Islet of Langerhans (tissue), 1 donor: ENCODE data around the gene S100A8.
"Not testable (repeated sequence)": the region's sequence is repeated elsewhere in the genome, so short reads cannot be mapped to it uniquely, and the experiment has no call there.

ENCODE experiments used
- FAIRE-seq: peaks from one replicate; lab custom pipeline; 2011; peaks lifted over from hg19 to GRCh38; lab: Jason Lieb, UNC

Gene S100A8

GRCh38 chr1:153360592-153361479 lies 30.0 kb downstream of the S100A8 start:
- no peak for FAIRE-seq

- no peak for FAIRE-seq
Measured at GRCh38 chr1:153360190-153360589, 30.7 kb downstream of the S100A8 start.

GRCh38 chr1:153359241-153359640 lies 31.6 kb downstream of the S100A8 start:
- no peak for FAIRE-seq

- no peak for FAIRE-seq
Measured at GRCh38 chr1:153358691-153358975, 32.2 kb downstream of the S100A8 start.

GRCh38 chr1:153357853-153358690 lies 32.8 kb downstream of the S100A8 start, which contains the start of gene S100A9:
Gene S100A9, plus strand, starts transcription at chr1:153357854. Its CDS starts 430 bp downstream, at chr1:153358284.
- no peak for FAIRE-seq

- FAIRE-seq, result no peak
Measured at GRCh38 chr1:153357076-153357852, 33.6 kb downstream of the S100A8 start.

- FAIRE-seq, result no peak
Measured at GRCh38 chr1:153356392-153357075, 34.3 kb downstream of the S100A8 start.

GRCh38 chr1:153355445-153356071 lies 35.3 kb downstream of the S100A8 start:
- no peak for FAIRE-seq

- no peak for FAIRE-seq
Measured at GRCh38 chr1:153354515-153355193, 36.2 kb downstream of the S100A8 start.

- FAIRE-seq, result no peak
Measured at GRCh38 chr1:153353226-153353947, 37.5 kb downstream of the S100A8 start.

GRCh38 chr1:153352523-153352922 lies 38.4 kb downstream of the S100A8 start:
- no peak for FAIRE-seq

- FAIRE-seq, result no peak
Measured at GRCh38 chr1:153350321-153350957, 40.4 kb downstream of the S100A8 start.

- FAIRE-seq, result no peak
Measured at GRCh38 chr1:153349363-153350320, 41.2 kb downstream of the S100A8 start.

GRCh38 chr1:153348511-153349362 lies 42.1 kb downstream of the S100A8 start, which contains the start of gene PGLYRP4:
Gene PGLYRP4, minus strand, starts transcription at chr1:153348841. Its CDS starts 909 bp downstream, at chr1:153347932.
- FAIRE-seq, result no peak

GRCh38 chr1:153347856-153348255 lies 43.0 kb downstream of the S100A8 start:
- FAIRE-seq, result no peak

- not testable (repeated sequence) for FAIRE-seq
Measured at GRCh38 chr1:153347049-153347448, 43.8 kb downstream of the S100A8 start.

GRCh38 chr1:153346077-153346723 lies 44.7 kb downstream of the S100A8 start:
- FAIRE-seq, result no peak
